Breast epithelium (tissue), 3 donors: ENCODE results near the gene FASTKD3.

Experiments used
- POLR2A ChIP-seq: fragments of 450-650 bp; IDR thresholded peaks from one replicate; pipeline ENCODE4 v1.6.1; 2016; ENCODE audit warnings: antibody characterized with exemption, mild to moderate bottlenecking, moderate library complexity
- POLR2AphosphoS5 ChIP-seq, 3 donors: sonication (generic); formaldehyde crosslinking; IDR thresholded peaks; one replicate each; pipeline ENCODE4 v1.6.1; 2017; ENCODE audit warnings: antibody characterized with exemption in 3 of 3
- TF ChIP-seq, protein P1 (sequence below), 3 donors: fragments of 450-650 bp; IDR thresholded peaks; one replicate each; pipeline ENCODE4 v1.5.1; 2016 to 2017; ENCODE audit warnings: antibody characterized with exemption in 3 of 3, mild to moderate bottlenecking in 3 of 3, moderate library complexity in 3 of 3

DNA sequence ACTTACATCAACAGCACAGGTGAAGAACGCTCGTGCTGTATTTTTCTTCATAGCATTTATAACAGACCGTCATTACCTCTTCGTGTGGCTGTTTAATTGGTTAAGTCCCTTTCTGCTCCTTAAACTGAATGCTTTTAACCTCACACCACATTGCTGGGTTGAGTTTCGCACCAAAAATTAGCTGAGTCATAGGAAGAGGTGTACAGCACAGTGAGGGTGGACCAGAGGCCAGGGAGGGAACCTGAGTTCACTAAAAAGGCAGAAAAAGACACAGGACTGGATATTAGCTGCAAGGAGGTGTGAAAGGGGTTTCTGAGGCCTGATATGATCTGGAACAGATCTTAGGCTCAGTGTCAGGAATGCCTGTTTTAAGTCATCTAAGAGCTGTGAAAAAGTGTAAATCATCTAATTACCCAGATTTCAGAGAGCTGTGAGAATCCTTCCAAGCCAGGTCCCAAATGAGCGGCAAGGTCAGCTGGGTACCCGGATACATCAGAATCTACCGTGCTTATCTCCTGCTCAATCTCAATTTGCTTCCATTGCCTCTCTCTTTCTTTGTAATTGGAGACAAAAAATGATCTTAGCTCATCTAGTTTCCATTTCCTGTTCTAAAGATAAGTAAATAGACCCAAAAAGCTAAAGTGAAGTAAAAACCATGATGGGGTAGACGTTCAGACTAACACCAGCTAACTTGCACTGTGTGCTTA lies 10.8 kb downstream of the FASTKD3 start:
- TF ChIP-seq, protein P1, sequence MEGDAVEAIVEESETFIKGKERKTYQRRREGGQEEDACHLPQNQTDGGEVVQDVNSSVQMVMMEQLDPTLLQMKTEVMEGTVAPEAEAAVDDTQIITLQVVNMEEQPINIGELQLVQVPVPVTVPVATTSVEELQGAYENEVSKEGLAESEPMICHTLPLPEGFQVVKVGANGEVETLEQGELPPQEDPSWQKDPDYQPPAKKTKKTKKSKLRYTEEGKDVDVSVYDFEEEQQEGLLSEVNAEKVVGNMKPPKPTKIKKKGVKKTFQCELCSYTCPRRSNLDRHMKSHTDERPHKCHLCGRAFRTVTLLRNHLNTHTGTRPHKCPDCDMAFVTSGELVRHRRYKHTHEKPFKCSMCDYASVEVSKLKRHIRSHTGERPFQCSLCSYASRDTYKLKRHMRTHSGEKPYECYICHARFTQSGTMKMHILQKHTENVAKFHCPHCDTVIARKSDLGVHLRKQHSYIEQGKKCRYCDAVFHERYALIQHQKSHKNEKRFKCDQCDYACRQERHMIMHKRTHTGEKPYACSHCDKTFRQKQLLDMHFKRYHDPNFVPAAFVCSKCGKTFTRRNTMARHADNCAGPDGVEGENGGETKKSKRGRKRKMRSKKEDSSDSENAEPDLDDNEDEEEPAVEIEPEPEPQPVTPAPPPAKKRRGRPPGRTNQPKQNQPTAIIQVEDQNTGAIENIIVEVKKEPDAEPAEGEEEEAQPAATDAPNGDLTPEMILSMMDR (IDR thresholded peaks at IDR 0.05), result no peak
- TF ChIP-seq POLR2AphosphoS5 (IDR thresholded peaks at IDR 0.05) (no peak), POLR2A (no peak)
